GM19397 (cell line): ENCODE results near the gene KRTAP10-9.
"Not testable (repeated sequence)": the region's sequence is repeated elsewhere in the genome, so short reads cannot be mapped to it uniquely, and the experiment has no call there.

Experiments
- ATAC-seq: cut with Tn5 transposase; IDR thresholded peaks from one replicate; pipeline ENCODE4 v1.9.1; 2021; ENCODE audit warnings: mild to moderate bottlenecking, moderate library complexity; ENCODE audit not compliant: unreplicated experiment

The KRTAP10-9 gene

DNA sequence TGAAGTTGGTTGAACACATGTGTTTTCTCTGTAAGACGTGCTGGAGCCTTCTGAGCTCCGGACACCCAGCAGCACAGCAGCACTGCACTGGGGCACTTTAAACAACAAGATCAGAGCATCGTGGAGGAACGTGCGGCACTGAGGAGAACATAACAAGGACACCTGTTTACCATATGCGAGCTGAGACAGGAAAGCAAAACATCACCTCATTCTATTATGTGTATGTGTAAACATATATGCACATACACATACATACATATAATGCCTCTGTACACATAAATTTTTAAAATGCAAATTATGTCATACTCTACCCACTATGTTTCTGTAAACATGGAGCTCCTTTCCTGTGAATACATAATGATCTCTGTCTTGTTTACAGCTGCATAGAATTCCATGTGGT is 31.4 kb upstream of the KRTAP10-9 start:
- no peak for ATAC-seq

DNA sequence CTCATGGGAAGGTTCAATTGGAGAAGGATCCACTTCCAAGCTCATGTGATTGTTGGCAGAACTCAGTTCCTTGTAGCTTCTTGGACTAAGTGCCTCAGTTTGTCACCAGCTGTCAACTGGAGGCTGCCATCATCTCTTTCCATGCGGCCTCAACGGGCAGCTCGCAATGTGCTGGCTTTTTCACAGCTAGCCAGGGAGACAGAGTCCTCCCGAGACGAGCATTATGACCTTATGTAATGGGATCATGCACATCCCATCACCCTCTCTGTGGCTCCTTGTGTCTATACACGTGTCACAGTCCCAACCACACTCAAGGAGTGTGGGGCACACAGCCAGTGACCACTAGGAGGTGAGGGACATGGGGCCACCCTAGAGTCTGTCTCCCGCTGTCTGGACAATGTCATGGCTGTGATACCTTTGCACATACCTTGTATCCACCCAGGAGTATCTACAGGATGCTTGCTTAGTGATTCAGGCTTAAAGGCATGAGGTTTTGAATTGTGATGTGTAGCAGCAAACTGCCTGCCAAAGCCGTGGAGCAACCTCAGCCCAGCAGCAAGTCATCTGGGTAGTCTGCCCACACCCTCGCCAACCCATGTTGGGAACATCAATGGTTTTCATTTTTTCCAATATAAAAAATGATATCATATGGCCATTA is 30.7 kb upstream of the KRTAP10-9 start:
- ATAC-seq, result no peak

DNA sequence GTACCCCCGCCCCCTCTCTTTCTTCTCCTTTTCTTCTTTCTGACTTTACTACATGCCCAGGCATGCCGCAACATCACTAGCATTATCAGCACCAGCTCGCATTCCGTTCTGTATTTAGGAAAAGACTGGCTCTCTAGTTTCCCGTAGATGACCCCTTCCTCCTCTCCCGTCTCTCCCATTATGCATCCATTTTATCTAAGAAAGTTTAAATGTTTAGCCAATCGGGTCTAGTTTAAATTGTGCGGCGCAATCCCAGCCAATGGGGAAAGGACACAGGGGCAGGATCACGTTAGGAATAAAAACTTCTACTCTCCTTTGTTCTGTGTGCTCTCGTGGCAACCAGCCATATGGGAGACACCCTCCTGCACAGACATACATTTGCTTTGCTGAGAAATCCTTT is 28.8 kb upstream of the KRTAP10-9 start:
- ATAC-seq, result no peak

DNA sequence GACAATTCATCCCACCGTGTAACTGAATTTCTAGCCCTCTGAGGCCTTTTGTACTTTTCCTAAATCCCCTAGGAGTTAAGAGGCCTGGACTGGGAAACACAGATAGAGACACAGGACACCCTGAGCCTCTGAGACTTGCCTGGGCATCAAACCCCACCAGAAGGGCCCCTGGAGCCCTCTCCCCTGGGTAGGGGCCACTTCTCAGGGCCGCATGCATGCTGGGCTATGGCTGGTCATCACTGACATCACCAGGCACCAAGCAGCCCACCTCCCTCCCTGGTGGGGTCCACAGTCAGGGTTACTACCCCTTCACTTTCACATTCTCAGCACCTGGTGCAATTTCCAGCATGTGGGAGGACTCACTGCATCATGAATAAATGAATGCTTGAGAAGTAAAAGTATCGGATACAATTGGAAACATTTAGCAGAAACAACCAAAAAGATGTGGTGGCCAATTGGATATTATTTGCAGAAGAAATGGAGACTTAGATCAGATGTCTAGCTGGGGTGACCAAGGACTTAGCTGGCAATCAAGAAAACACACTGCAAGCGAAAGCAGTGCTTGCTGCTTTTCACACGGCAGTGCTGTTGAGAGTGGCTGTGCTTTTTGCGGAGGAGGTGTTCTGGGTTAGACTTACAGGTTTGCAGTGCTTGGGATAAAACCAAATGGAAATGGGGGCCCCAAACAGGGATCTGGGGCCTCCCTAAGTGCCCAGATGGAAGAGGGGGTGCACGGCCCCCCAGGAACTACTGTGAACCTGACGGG is 27.4 kb upstream of the KRTAP10-9 start:
- no peak for ATAC-seq

DNA sequence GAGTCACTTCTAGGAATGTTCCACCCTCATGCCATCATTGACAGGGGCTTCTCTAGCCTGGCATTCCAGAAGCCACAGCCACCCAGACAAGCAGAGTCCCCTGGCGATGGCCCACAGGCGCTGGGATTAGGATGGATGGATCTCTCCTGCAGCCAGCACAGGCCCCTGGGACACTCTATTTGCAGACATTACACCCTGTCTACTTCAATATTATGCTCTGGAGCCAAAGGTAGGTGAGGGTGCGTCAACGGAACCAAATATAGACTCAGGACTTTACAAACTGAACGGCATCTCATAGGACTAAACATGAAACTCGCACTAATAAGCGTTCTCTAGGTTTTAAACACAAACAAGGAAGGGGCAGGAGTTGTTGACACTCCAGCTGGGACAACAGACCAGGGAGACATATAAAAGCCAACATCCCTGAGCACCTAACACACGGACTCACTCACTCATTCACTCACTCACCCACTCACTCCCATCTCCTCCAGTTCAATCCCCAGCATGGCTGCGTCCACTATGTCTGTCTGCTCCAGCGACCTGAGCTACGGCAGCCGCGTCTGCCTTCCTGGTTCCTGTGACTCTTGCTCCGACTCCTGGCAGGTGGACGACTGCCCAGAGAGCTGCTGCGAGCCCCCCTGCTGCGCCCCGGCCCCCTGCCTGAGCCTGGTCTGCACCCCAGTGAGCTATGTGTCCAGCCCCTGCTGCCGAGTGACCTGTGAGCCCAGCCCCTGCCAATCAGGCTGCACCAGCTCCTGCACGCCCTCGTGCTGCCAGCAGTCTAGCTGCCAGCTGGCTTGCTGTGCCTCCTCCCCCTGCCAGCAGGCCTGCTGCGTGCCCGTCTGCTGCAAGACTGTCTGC is 26.5 kb upstream of the KRTAP10-9 start, which contains the start of gene KRTAP10-7:
TSS of gene KRTAP10-7 (plus strand) at position 480 of the 861 bp plus-strand sequence. CDS start at position 505, 25 bp downstream.
- ATAC-seq, result not testable (repeated sequence)

DNA sequence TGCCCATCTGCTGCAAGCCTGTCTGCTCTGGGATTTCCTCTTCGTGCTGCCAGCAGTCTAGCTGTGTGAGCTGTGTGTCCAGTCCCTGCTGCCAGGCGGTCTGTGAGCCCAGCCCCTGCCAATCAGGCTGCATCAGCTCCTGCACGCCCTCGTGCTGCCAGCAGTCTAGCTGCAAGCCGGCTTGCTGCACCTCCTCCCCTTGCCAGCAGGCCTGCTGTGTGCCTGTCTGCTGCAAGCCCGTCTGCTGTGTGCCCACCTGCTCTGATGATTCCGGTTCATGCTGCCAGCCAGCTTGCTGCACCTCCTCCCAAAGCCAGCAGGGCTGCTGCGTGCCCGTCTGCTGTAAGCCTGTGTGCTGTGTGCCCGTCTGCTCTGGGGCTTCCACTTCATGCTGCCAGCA is 25.8 kb upstream of the KRTAP10-9 start:
- not testable (repeated sequence) for ATAC-seq

DNA sequence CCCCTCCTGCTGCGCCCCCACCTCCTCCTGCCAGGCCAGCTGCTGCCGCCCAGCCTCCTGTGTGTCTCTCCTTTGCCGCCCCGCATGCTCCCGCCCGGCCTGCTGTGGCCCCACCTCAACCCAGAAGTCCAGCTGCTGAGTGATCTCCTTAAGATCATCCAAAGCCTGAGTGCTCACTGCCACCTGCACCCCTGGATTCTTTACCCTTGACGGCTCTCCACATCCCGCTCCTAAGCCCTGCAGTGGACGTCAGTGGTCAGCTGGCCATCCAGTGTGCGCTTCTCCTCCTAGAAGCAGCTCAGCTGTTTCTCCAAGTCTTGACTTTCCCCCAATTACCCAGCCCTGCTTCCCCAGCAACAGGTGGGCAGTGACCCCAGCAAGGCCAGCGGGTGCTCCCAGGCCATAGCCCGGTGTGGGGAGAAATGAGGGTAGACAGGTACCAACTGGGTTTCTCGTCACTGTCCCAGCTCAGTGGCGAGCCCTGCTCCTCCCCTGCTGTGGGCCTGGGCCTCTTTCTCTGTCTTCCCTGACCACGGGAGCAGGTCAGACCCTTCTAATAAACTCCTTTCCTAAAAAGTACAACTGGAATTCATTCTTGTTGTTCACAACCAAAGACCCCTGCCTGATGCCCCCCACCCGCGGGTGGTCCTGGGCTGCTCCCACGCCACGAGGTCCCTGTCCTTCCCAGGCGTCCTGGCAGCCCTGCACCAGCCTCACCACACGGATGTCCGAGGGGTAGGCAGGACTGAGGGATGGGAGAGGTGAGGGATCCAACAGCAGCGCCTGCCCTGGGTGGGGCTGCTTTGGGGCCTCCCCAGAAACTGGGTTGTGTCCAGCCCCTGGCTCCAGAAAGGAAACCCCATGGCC is 25.1 kb upstream of the KRTAP10-9 start:
- no peak for ATAC-seq

DNA sequence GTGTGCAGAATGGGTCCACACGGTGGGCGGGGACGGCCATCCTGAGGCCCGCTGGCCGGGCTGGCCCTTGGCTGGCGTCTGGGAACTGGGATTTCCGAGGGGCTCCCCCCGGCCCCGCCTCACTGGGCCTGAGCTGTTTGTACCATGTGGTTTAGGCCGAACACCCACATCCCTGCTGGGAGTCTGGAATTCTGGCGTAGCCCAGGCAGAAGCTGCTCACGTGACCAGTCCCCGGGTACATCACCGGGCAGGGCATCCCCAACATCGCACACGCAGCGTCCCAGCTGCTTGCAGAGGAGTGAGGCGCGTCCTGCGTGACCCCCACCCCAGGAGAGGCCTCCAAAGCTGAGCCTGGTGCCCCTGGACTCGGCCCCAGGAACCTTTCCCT is 24.4 kb upstream of the KRTAP10-9 start:
- ATAC-seq, result no peak

DNA sequence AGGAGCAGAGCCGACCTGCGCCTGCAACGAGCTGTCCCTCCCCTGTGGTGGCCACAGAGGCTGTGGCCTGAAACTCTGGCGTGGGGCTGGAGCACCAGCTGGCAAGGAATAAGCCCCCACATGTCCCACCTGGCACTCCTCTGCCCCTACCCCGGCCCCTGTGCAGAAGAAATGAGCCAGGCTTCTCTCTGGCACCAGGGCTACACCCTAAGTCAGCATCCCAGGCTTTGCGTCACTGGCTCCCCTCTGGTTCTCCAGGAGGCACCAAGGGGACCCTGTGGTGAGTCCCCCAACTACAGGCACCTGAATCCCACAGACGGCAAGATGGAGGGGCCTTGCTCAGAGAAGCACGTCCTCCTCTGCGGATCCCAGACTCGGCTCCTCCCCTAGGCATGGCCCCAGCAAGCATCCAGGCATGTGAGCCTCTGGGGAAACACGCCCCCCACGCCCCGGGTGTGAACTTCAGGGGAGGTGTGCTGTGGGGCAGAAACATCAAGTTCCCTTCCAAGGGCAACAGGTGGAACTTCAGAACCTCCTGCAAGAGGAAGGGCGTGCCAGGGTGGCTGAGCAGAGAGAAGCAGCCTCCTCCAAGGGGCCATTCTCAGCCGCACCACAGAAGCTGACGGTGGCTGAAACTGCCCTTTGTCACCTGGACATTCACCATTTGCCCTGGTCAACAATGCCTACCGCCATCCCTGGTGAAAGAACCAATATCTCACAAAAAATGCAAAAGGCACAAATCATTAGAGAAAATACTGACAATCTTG is 23.6 kb upstream of the KRTAP10-9 start:
- ATAC-seq, result no peak

DNA sequence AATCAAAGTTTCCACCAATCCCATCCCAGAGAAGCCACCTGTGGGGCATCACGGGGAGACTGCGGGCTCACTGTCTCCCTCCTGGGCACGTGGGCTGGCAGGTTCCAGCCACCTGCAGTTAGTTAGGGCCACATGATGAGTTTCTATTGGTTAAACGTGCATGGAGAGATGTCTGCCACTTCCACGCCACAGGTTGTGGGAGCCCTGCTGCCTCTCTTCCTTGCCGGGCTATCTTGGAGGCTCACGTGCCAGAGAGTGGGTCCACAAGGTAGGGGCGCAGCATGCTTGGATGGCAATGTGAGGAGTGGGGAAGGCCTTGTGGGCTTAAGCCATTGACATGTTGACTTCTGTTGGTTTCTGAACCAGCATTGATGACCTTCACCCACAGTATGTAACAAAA is 23.0 kb upstream of the KRTAP10-9 start:
- no peak for ATAC-seq

DNA sequence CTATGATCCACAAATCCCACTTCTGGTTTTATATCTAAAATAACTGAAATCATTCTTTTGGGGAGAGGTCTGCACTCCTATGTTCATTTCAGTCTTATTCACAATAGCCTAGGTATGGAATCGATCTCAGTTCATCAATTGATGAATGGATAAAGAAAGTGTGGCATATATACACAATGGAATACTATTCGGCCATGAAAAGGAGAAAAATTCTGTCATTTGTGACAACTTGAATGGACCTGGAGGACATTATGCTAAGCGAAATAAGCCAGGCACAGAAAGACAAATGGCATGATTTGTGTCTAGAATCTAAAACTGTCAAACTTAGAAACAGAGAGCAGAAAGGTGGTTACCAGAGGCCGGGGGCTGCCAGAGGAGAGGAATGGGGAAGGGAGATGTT is 20.4 kb upstream of the KRTAP10-9 start:
- ATAC-seq, result no peak

DNA sequence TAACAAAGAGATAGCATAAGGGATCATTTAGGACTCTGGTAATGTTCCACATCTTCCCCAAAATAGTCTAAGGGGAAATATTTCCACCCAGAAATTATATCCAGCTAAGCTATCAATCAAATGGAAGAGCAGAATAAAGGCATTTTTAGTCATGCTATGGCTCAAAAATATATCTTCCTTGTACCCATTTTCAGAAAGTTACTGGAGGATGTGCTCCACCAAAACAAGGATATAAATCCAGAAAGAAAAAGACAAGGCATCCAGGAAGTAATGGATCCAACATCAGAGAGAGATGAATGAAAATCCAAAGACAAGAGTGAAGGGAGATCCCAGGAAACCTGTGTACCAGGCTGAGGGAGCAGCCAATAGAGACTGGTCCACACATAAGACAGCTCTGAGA is 17.7 kb upstream of the KRTAP10-9 start:
- no peak for ATAC-seq

DNA sequence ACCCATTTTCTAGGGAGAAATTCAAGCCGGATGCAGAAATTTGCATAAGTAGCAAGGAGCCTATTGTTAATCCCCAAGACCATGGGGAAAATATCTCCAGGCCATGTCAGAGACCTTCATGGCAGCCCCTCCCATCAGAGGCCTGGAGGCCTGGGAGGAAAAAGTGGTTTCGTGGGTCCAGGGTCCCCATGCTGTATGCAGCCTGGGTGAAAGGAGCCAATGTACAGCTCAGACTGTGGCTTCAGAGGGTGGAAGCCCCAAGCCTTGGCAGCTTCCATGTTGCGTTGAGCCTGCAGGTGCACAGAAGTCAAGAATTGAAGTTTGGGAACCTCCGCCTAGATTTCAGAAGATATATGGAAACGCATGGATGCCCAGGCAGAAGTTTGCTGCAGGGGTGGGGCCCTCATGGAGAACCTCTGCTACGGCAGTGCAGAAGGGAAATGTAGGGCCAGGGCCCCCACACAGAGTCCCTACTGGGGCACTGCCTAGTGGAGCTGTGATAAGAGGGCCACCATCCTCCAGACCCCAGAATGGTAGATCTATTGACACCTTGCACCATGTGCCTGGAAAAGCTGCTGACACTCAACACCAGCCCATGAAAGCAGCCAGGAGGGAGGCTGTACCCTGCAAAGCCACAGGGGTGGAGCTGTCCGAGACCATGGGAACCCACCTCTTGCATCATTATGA is 16.6 kb upstream of the KRTAP10-9 start:
- ATAC-seq, result not testable (repeated sequence)

DNA sequence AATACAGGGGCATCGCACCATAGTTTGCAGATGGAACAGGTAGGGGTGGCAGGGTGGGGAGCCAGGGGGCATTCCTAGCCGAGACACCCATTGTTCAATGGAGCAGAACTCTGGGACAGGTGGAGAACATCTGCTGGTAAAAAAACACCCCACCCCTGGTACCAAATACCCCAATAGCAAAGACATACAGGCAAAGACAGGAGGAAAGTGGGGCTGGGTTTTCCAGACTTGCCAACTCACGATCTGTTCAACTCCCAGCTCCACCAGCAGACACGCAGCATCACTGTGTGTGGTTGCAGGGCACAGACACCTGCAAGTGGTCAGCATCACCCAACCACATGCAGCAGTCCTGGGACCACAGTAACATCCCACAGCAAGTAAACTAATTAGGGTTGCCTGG is 15.3 kb upstream of the KRTAP10-9 start:
- no peak for ATAC-seq

DNA sequence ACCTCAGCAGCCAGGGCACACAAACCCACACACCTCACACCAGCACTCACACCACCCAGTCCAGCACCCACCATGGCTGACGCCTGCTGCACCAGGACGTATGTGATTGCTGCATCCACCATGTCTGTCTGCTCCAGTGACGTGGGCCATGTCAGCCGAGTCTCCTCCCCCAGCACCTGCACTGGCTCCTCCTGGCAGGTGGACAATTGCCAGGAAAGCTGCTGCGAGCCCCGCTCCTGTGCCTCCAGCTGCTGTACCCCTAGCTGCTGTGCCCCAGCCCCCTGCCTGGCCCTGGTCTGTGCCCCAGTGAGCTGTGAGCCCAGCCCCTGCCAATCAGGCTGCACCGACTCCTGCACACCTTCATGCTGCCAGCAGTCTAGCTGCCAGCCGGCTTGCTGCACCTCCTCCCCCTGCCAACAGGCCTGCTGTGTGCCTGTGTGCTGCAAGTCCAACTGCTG is 14.8 kb upstream of the KRTAP10-9 start, which contains the start of gene KRTAP10-8:
TSS of gene KRTAP10-8 (plus strand) at position 51 of the 458 bp plus-strand sequence. CDS start at position 73, 22 bp downstream.
- ATAC-seq, result no peak

DNA sequence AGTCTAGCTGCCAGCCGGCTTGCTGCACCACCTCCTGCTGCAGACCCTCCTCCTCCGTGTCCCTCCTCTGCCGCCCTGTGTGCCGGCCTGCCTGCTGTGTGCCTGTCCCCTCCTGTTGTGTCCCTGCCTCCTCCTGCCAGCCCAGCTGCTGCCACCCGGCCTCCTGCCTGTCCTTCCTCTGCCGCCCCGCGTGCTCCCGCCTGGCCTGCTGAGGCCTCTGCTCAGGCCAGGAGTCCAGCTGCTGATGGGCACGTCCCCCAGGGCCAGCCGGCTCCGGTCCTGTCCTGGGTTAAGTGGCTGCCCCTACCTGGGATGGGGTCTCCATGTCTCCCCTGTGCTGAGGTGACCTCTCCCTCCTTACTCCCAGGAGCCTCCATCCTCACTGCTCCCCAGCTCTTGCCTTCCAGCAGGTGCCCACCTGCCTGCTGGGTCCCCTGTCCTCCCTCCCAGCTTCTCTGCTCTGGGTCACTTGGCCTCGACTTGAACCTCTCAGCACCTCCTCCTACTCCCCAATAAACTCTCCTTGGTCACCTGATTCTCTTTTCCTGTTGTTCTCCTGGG is 14.1 kb upstream of the KRTAP10-9 start:
- no peak for ATAC-seq

DNA sequence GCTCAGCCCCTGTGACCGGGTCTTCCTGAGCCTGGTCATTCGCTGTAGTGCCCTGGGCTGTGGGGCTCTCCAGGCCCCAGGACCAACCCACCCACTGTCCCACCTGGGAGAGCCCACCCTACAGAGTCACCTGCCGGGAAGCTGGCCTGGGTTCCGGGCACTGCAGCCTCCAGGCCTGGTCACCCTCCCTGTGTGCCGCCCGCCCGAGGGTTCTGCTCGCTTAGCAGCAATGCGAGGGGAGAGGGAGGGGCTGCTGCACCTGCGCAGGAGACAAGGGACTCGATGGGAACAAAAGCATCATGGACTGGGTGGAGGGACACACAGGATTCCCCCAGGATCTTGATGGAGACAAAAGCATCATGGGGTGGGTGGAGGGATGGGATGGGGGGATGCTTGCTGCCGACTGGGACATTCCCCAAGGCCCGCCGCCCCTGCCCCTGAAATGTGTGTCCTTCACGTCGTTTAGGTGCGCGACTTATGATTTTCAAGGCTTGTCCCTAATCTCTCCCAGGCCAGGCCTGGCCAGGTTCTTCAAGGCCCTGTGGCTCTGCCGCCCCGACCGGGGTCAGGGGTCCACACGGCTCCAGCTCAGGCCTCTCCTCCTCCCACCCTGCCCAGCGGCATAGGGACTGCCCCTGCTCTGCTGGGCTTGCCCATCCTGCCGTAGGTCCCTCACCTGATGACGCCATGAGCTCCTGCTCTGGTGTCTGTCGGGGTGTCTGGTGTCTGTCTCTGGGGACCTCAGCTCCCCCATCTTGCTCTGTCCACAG is 13.3 kb upstream of the KRTAP10-9 start:
- no peak for ATAC-seq

DNA sequence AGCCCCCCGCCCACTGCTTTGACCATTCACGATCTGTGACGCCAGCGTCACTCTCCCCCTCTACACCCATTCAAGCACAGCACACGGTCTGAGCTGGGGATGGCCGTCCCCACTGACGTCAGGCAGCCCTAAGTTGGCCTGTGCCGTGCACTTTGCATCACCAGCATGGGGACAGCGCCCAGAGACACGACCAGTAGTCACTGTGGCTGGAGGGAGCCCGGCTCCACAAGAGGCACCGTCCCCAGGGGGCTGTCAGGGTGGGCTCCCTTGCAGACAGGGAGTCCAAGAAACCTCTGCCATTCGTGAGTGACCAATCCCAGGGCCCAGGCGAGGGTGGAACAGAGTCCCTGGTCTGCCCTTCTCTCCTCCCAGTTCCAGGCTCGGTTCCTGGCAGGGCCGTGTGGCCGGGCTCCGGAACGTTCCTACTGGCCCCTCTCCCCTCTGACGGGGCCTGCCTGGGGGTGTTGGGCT is 12.7 kb upstream of the KRTAP10-9 start:
- ATAC-seq, result no peak
